22Rv1 (cell line): ENCODE data around the gene CXCR5.

Experiments used
- CTCF ChIP-seq: fragments of 450-650 bp; IDR thresholded peaks from 2 replicates; pipeline ENCODE4 v1.5.1; 2017; ENCODE audit warnings: mild to moderate bottlenecking
- ZFX ChIP-seq: fragments of 450-650 bp; IDR thresholded peaks from 2 replicates; pipeline ENCODE4 v1.6.1; 2017; ENCODE audit warnings: antibody characterized with exemption, borderline replicate concordance

- TF ChIP-seq CTCF (no peak), ZFX (no peak)
Measured at GRCh38 chr11:118938491-118939403, 55.1 kb downstream of the CXCR5 start.
